Sigmoid colon (tissue), 7 donors: ENCODE results near the gene TAS1R3. TPM values are rescaled to one million over a fixed set of nuclear protein-coding genes. Genes with fewer than 3 reads are reported as not detected.
A peak's percentile ranks its signal among the peaks of the same experiment; 100 is the strongest.

Experiments used
- DNase-seq: peaks from one replicate; pipeline ENCODE4 v3.0.0-alpha.2; 2019
- H3K27ac ChIP-seq, 4 donors: fragments of 200-600 bp; sonication (generic); one replicate each; pipeline ENCODE4 v1.5.1; 2016 to 2019; ENCODE audit warnings: mild to moderate bottlenecking in 1 of 4
- H3K27me3 ChIP-seq, 3 donors: fragments of 200-600 bp; sonication (generic); one replicate each; pipeline ENCODE4 v1.5.1; 2019; ENCODE audit warnings: mild to moderate bottlenecking in 1 of 3
- H3K36me3 ChIP-seq, 4 donors: fragments of 200-600 bp; sonication (generic); one replicate each; pipeline ENCODE4 v1.5.1; 2016 to 2019
- H3K4me1 ChIP-seq, 4 donors: fragments of 200-600 bp; sonication (generic); one replicate each; pipeline ENCODE4 v1.5.1; 2017 to 2019
- H3K4me3 ChIP-seq, 4 donors: fragments of 200-600 bp; sonication (generic); one replicate each; pipeline ENCODE4 v1.5.1; 2017 to 2019; ENCODE audit warnings: mild to moderate bottlenecking in 2 of 4, moderate library complexity in 1 of 4
- H3K9me3 ChIP-seq, 4 donors: fragments of 200-600 bp in 3 of 4; sonication (generic) in 3 of 4; one replicate each; pipeline versions ENCODE4 v1.5.1 to v1.6.1; 2013 to 2019
- CTCF ChIP-seq, 4 experiments: fragments of 450-650 bp in 3 of 4; fragments of 200-600 bp in 1 of 4; IDR thresholded peaks; one replicate each; pipeline ENCODE4 v1.5.1; 2016 to 2019; ENCODE audit warnings: antibody characterized with exemption in 4 of 4, mild to moderate bottlenecking in 3 of 4, moderate library complexity in 2 of 4
- EP300 ChIP-seq, 4 donors: sonication (generic); formaldehyde crosslinking; IDR thresholded peaks; one replicate each; pipeline ENCODE4 v1.6.1; 2017; ENCODE audit warnings: antibody characterized with exemption in 4 of 4
- POLR2A ChIP-seq, 2 donors: fragments of 450-650 bp; IDR thresholded peaks; one replicate each; pipeline ENCODE4 v1.6.1; 2016; ENCODE audit warnings: antibody characterized with exemption in 2 of 2, mild to moderate bottlenecking in 2 of 2, moderate library complexity in 2 of 2
- POLR2AphosphoS5 ChIP-seq, 4 donors: sonication (generic); formaldehyde crosslinking; IDR thresholded peaks; one replicate each; pipeline ENCODE4 v1.6.1; 2017; ENCODE audit warnings: antibody characterized with exemption in 4 of 4
- WGBS, 2 donors: extraction: QIAGEN DNeasy Blood & Tissue Kit; methylation state at CpG; one replicate each; pipeline ENCODE4 v1.1.7; 2013; 5-methylcytosine and 5-hydroxymethylcytosine counted together
- intact Hi-C: fragments of 100-400 bp; cut with DNase I; formaldehyde crosslinking; loops from one replicate; pipeline ENCODE4 v1.15.1; 2023
- polyA plus RNA-seq, 3 donors: library from polyadenylated mRNA; stranded (reverse); fragments of 200-250 nt; gene quantifications; one replicate each; pipeline ENCODE4 v1.2.3, GENCODE V29; 2013
- total RNA-seq, 4 donors: library from RNA; depleted of rRNA; stranded (reverse); fragments of >200 nt; gene quantifications; one replicate each; pipeline ENCODE4 v1.1.0, GENCODE V29; 2016
- donor health status: healthy with polysubstance abuse.
- donor health status: Bipolar disorder and iron deficiency.
- donor health status: healthy.

The TAS1R3 gene
- total and polyA plus RNA-seq, 7 donors: 0.60 to 0.64 TPM; not detected in 5

- Histone ChIP-seq H3K27me3 (no peaks in the 10 kb centered on the region), H3K4me1 (peaks cover 3 to 52% (median 45%) of the 10 kb centered on the region in 4 donors), H3K27ac (peak overlapping the region in 1 of 4 donors; percentile 90), H3K36me3 (peaks cover 0 to 31% (median 13%) of the 10 kb centered on the region in 4 donors), H3K9me3 (no peaks in the 10 kb centered on the region), H3K4me3 (peak overlapping the region in 1 of 4 donors; percentile 100)
- intact Hi-C loops: no loop called here
- DNase-seq: no peak
- TF ChIP-seq EP300 (IDR thresholded peaks at IDR 0.05) (no peak), CTCF (IDR thresholded peaks at IDR 0.05) (no peak), POLR2A (IDR thresholded peaks at IDR 0.05) (no peak), POLR2AphosphoS5 (IDR thresholded peaks at IDR 0.05) (no peak)
- WGBS, 2 donors: 46 to 64% methylated on average over 8 of the region's 8 CpGs
These were observed 4.9 kb upstream of the TAS1R3 start for GRCh38 chr1:1326075-1326605.

- H3K27ac ChIP-seq: no peak overlapping the region
- H3K4me3 ChIP-seq: no peak overlapping the region
- H3K9me3 ChIP-seq: no peaks in the 10 kb centered on the region
- H3K4me1 ChIP-seq: peaks cover 3 to 41% (median 34%) of the 10 kb centered on the region in 4 donors
- no peak for DNase-seq
- no peaks in the 10 kb centered on the region for H3K27me3 ChIP-seq
- WGBS, 2 donors: 92 to 93% methylated on average over 40 of the region's 40 CpGs
- TF ChIP-seq POLR2A (IDR thresholded peaks at IDR 0.05) (no peak), POLR2AphosphoS5 (IDR thresholded peaks at IDR 0.05) (no peak), EP300 (IDR thresholded peaks at IDR 0.05) (no peak), CTCF (IDR thresholded peaks at IDR 0.05) (no peak)
- intact Hi-C loops: no loop called here
- H3K36me3 ChIP-seq: peaks cover 0 to 24% (median 13%) of the 10 kb centered on the region in 4 donors
These were observed 3.8 kb upstream of the TAS1R3 start for GRCh38 chr1:1327291-1327690.

GRCh38 chr1:1328254-1328653, 2.8 kb upstream of the TAS1R3 start:
- no peak overlapping the region for H3K4me3 ChIP-seq
- H3K27ac ChIP-seq: no peak overlapping the region
- TF ChIP-seq EP300 (IDR thresholded peaks at IDR 0.05): no peak
- no peak for TF ChIP-seq POLR2A (IDR thresholded peaks at IDR 0.05)
- TF ChIP-seq POLR2AphosphoS5 (IDR thresholded peaks at IDR 0.05): no peak
- TF ChIP-seq CTCF (IDR thresholded peaks at IDR 0.05): no peak
- intact Hi-C loops: no loop called here
- 85 to 87% methylated on average over 15 of the region's 15 CpGs for WGBS, 2 donors
- no peaks in the 10 kb centered on the region for H3K9me3 ChIP-seq
- DNase-seq: no peak
- peaks cover 0 to 33% (median 24%) of the 10 kb centered on the region in 4 donors for H3K4me1 ChIP-seq
- H3K27me3 ChIP-seq: no peaks in the 10 kb centered on the region
- H3K36me3 ChIP-seq: peaks cover 0 to 24% (median 13%) of the 10 kb centered on the region in 4 donors

- H3K9me3 ChIP-seq: no peaks in the 10 kb centered on the region
- 88 to 94% methylated on average over 58 of the region's 58 CpGs for WGBS, 2 donors
- no peak overlapping the region for H3K27ac ChIP-seq
- no peaks in the 10 kb centered on the region for H3K27me3 ChIP-seq
- H3K4me3 ChIP-seq: no peak overlapping the region
- DNase-seq: no peak
- H3K36me3 ChIP-seq: peaks cover 0 to 24% (median 13%) of the 10 kb centered on the region in 4 donors
- no peak for TF ChIP-seq POLR2A (IDR thresholded peaks at IDR 0.05)
- peak in 1 of 4 donors; percentile 7 for TF ChIP-seq POLR2AphosphoS5 (IDR thresholded peaks at IDR 0.05)
- no peak for TF ChIP-seq EP300 (IDR thresholded peaks at IDR 0.05)
- no peak for TF ChIP-seq CTCF (IDR thresholded peaks at IDR 0.05)
- intact Hi-C loops: no loop called here
- H3K4me1 ChIP-seq: peaks cover 0 to 25% (median 20%) of the 10 kb centered on the region in 4 donors
These were observed 1.5 kb upstream of the TAS1R3 start for GRCh38 chr1:1329304-1330210.
